Trophoblast cell (in vitro differentiated cells and primary cell): ENCODE measurements around the gene FLVCR2.

Experiments
- DNase-seq, 2 donors: peaks; one replicate each; pipeline ENCODE4 v3.0.0-alpha.2; 2016
- H2AFZ ChIP-seq: 2 replicates; pipeline ENCODE4 v1.6.1; 2013; ENCODE audit warnings: low read length, moderate library complexity, mild to moderate bottlenecking; ENCODE audit not compliant: insufficient read depth, poor library complexity
- H2AK5ac ChIP-seq: 2 replicates; pipeline ENCODE4 v1.6.1; 2013; ENCODE audit warnings: mild to moderate bottlenecking, low read length
- H2BK120ac ChIP-seq: 2 replicates; pipeline ENCODE4 v1.6.1; 2013; ENCODE audit warnings: low read length, mild to moderate bottlenecking, moderate library complexity; ENCODE audit not compliant: insufficient read depth, poor library complexity
- H2BK12ac ChIP-seq: 2 replicates; pipeline ENCODE4 v1.6.1; 2013; ENCODE audit warnings: mild to moderate bottlenecking, low read length, moderate library complexity
- H2BK5ac ChIP-seq: 2 replicates; pipeline ENCODE4 v1.6.1; 2013; ENCODE audit warnings: low read length, low read depth, moderate library complexity, mild to moderate bottlenecking; ENCODE audit not compliant: poor library complexity
- H3K14ac ChIP-seq: 2 replicates; pipeline ENCODE4 v1.6.1; 2013; ENCODE audit warnings: mild to moderate bottlenecking, low read length
- H3K18ac ChIP-seq: 2 replicates; pipeline ENCODE4 v1.6.1; 2013; ENCODE audit warnings: mild to moderate bottlenecking, low read length
- H3K23ac ChIP-seq: 2 replicates; pipeline ENCODE4 v1.6.1; 2013; ENCODE audit warnings: low read length
- H3K27ac ChIP-seq: 2 replicates; pipeline ENCODE4 v1.5.1; 2013; ENCODE audit warnings: low read depth, mild to moderate bottlenecking, inconsistent platforms, low read length, moderate library complexity
- H3K27me3 ChIP-seq: 2 replicates; pipeline ENCODE4 v1.6.1; 2013; ENCODE audit warnings: inconsistent platforms, mild to moderate bottlenecking, low read length, moderate library complexity; ENCODE audit not compliant: insufficient read depth
- H3K36me3 ChIP-seq, 2 experiments: 1 replicate in 1 of 2; 2 replicates in 1 of 2; pipeline ENCODE4 v1.6.1; 2013; ENCODE audit warnings: low read length in 2 of 2, mild to moderate bottlenecking in 2 of 2, moderate library complexity in 1 of 2; ENCODE audit not compliant: insufficient read depth in 2 of 2, control insufficient read depth in 1 of 2
- H3K4ac ChIP-seq: 2 replicates; pipeline ENCODE4 v1.6.1; 2013; ENCODE audit warnings: low read depth, mild to moderate bottlenecking, low read length, moderate library complexity
- H3K4me1 ChIP-seq, 2 experiments: 1 replicate in 1 of 2; 2 replicates in 1 of 2; pipeline ENCODE4 v1.6.1; 2013; ENCODE audit warnings: low read length in 2 of 2, mild to moderate bottlenecking in 2 of 2, moderate library complexity in 1 of 2; ENCODE audit not compliant: insufficient read depth in 2 of 2, control insufficient read depth in 1 of 2
- H3K4me2 ChIP-seq: 2 replicates; pipeline ENCODE4 v1.6.1; 2013; ENCODE audit warnings: inconsistent platforms, mild to moderate bottlenecking, low read length, moderate library complexity
- H3K4me3 ChIP-seq: 2 replicates; pipeline ENCODE4 v1.5.1; 2013; ENCODE audit warnings: mild to moderate bottlenecking, low read depth, low read length, inconsistent platforms
- H3K79me1 ChIP-seq: one replicate; pipeline ENCODE4 v1.6.1; 2013; ENCODE audit warnings: low read length
- H3K79me2 ChIP-seq: 2 replicates; pipeline ENCODE4 v1.6.1; 2013; ENCODE audit warnings: low read length, mild to moderate bottlenecking; ENCODE audit not compliant: control insufficient read depth, insufficient read depth, poor library complexity
- H3K9ac ChIP-seq: 2 replicates; pipeline ENCODE4 v1.6.1; 2013; ENCODE audit warnings: mild to moderate bottlenecking, low read length
- H3K9me3 ChIP-seq: 2 replicates; pipeline ENCODE4 v1.6.1; 2013; ENCODE audit warnings: low read depth, mild to moderate bottlenecking, control low read depth, inconsistent platforms, low read length; ENCODE audit not compliant: insufficient read depth
- H4K12ac ChIP-seq: 2 replicates; pipeline ENCODE4 v1.6.1; 2013; ENCODE audit warnings: low read depth, mild to moderate bottlenecking, low read length, moderate library complexity
- H4K8ac ChIP-seq: 2 replicates; pipeline ENCODE4 v1.6.1; 2013; ENCODE audit warnings: low read depth, mild to moderate bottlenecking, low read length, moderate library complexity
- H4K91ac ChIP-seq: one replicate; pipeline ENCODE4 v1.6.1; 2013; ENCODE audit warnings: low read depth, mild to moderate bottlenecking, low read length, moderate library complexity
- WGBS: extraction: QIAGEN DNeasy Blood & Tissue Kit; methylation state at CpG from one replicate; pipeline ENCODE4 v1.1.7; 2013; ENCODE audit warnings: missing lambda C conversion rate; ENCODE audit not compliant: insufficient read length, insufficient coverage; ENCODE audit errors: extremely low coverage; 5-methylcytosine and 5-hydroxymethylcytosine counted together

The FLVCR2 gene

GRCh38 chr14:75566321-75566720 lies 12.1 kb upstream of the FLVCR2 start:
- Histone ChIP-seq H3K4ac (no peak overlapping the region), H4K8ac (no peak overlapping the region), H3K79me2 (no peaks in the 10 kb centered on the region), H3K23ac (no peak overlapping the region), H3K4me3 (no peak overlapping the region), H4K91ac (no peak overlapping the region), H4K12ac (no peak overlapping the region), H3K18ac (no peak overlapping the region), H3K4me1 (peaks cover 3% of the 10 kb centered on the region in 2 experiments), H3K9ac (no peak overlapping the region), H2BK12ac (no peak overlapping the region), H3K27ac (no peak overlapping the region), H2AK5ac (peak overlapping the region; percentile 35), H2BK5ac (no peak overlapping the region), H3K9me3 (no peaks in the 10 kb centered on the region), H3K14ac (no peak overlapping the region), H3K4me2 (no peak overlapping the region), H3K79me1 (peaks cover 2% of the 10 kb centered on the region), H3K27me3 (no peaks in the 10 kb centered on the region), H3K36me3 (no peaks in the 10 kb centered on the region), H2BK120ac (no peak overlapping the region), H2AFZ (no peak overlapping the region)
- peak in 1 of 2 donors; percentile 29 for DNase-seq
- no CpG with 5 or more reads among the region's 4 CpGs for WGBS

- DNase-seq, result no peak
- H3K27me3 ChIP-seq, result no peaks in the 10 kb centered on the region
- WGBS, result 100% methylated on average over 3 of the region's 8 CpGs
- H3K9ac ChIP-seq, result no peak overlapping the region
- no peak overlapping the region for H3K27ac ChIP-seq
- H3K4ac ChIP-seq, result no peak overlapping the region
- no peak overlapping the region for H3K18ac ChIP-seq
- H2AK5ac ChIP-seq, result no peak overlapping the region
- no peak overlapping the region for H3K4me3 ChIP-seq
- H2BK12ac ChIP-seq, result peak overlapping the region; percentile 3
- H3K36me3 ChIP-seq, result no peaks in the 10 kb centered on the region
- H2BK5ac ChIP-seq, result no peak overlapping the region
- no peak overlapping the region for H4K12ac ChIP-seq
- peaks cover 5% of the 10 kb centered on the region for H3K79me1 ChIP-seq
- H3K4me2 ChIP-seq, result no peak overlapping the region
- H2BK120ac ChIP-seq, result no peak overlapping the region
- no peaks in the 10 kb centered on the region for H3K79me2 ChIP-seq
- no peaks in the 10 kb centered on the region for H3K9me3 ChIP-seq
- no peak overlapping the region for H4K8ac ChIP-seq
- peak overlapping the region; percentile 17 for H3K14ac ChIP-seq
- peaks cover 3 to 4% of the 10 kb centered on the region in 2 experiments for H3K4me1 ChIP-seq
- peak overlapping the region; percentile 1 for H4K91ac ChIP-seq
- H2AFZ ChIP-seq, result no peak overlapping the region
- H3K23ac ChIP-seq, result no peak overlapping the region
These were observed 11.7 kb upstream of the FLVCR2 start for GRCh38 chr14:75566752-75567151.

- Histone ChIP-seq H3K79me2 (no peaks in the 10 kb centered on the region), H3K36me3 (no peaks in the 10 kb centered on the region), H3K14ac (no peak overlapping the region), H2AK5ac (no peak overlapping the region), H3K4me3 (no peak overlapping the region), H3K4ac (no peak overlapping the region), H4K12ac (no peak overlapping the region), H4K8ac (no peak overlapping the region), H3K9ac (no peak overlapping the region), H3K18ac (no peak overlapping the region), H2BK5ac (no peak overlapping the region), H3K27me3 (no peaks in the 10 kb centered on the region), H2BK120ac (no peak overlapping the region), H2AFZ (no peak overlapping the region), H3K23ac (no peak overlapping the region), H2BK12ac (no peak overlapping the region), H3K4me2 (no peak overlapping the region), H3K79me1 (peaks cover 4% of the 10 kb centered on the region), H3K4me1 (peaks cover 5 to 7% of the 10 kb centered on the region in 2 experiments), H3K27ac (no peak overlapping the region), H4K91ac (no peak overlapping the region), H3K9me3 (peaks cover 2% of the 10 kb centered on the region)
- no CpG with 5 or more reads among the region's 7 CpGs for WGBS
- DNase-seq, result no peak
These were observed 10.3 kb upstream of the FLVCR2 start for GRCh38 chr14:75568140-75568539.

- peaks cover 5 to 7% of the 10 kb centered on the region in 2 experiments for H3K4me1 ChIP-seq
- no peak for DNase-seq
- H3K79me2 ChIP-seq, result no peaks in the 10 kb centered on the region
- H3K36me3 ChIP-seq, result no peaks in the 10 kb centered on the region
- H3K23ac ChIP-seq, result no peak overlapping the region
- H3K18ac ChIP-seq, result no peak overlapping the region
- no CpG with 5 or more reads among the region's 6 CpGs for WGBS
- no peak overlapping the region for H4K91ac ChIP-seq
- no peak overlapping the region for H3K14ac ChIP-seq
- no peak overlapping the region for H3K27ac ChIP-seq
- H3K9ac ChIP-seq, result no peak overlapping the region
- no peak overlapping the region for H2BK12ac ChIP-seq
- no peak overlapping the region for H2AFZ ChIP-seq
- no peak overlapping the region for H2AK5ac ChIP-seq
- no peak overlapping the region for H3K4me3 ChIP-seq
- H4K8ac ChIP-seq, result no peak overlapping the region
- H3K4me2 ChIP-seq, result no peak overlapping the region
- H3K79me1 ChIP-seq, result peaks cover 3% of the 10 kb centered on the region
- H3K27me3 ChIP-seq, result no peaks in the 10 kb centered on the region
- no peak overlapping the region for H2BK5ac ChIP-seq
- H2BK120ac ChIP-seq, result no peak overlapping the region
- no peak overlapping the region for H3K4ac ChIP-seq
- peaks cover 2% of the 10 kb centered on the region for H3K9me3 ChIP-seq
- no peak overlapping the region for H4K12ac ChIP-seq
These were observed 9.6 kb upstream of the FLVCR2 start for GRCh38 chr14:75568791-75569190.
